ELF-1 (cell line): ENCODE data around the gene FZR1.

Experiments
- DNase-seq: peaks from one replicate; pipeline ENCODE4 v3.0.0-alpha.2; 2016; ENCODE audit warnings: low read depth, low spot score

FZR1 gene

GRCh38 chr19:3530389-3530788 is 24.3 kb downstream of the FZR1 start:
- DNase-seq = no peak

GRCh38 chr19:3531716-3532115 is 25.6 kb downstream of the FZR1 start:
- no peak for DNase-seq

- no peak for DNase-seq
Observed at GRCh38 chr19:3532154-3532786, 26.2 kb downstream of the FZR1 start.

- no peak for DNase-seq
Observed at GRCh38 chr19:3533033-3533432, 26.9 kb downstream of the FZR1 start.

- no peak for DNase-seq
Observed at GRCh38 chr19:3533563-3534216, 27.6 kb downstream of the FZR1 start.

GRCh38 chr19:3534375-3535234 is 28.5 kb downstream of the FZR1 start:
- DNase-seq = no peak

GRCh38 chr19:3535235-3535535 is 29.1 kb downstream of the FZR1 start:
- no peak for DNase-seq

GRCh38 chr19:3535563-3535965 is 29.5 kb downstream of the FZR1 start:
- no peak for DNase-seq

- no peak for DNase-seq
Observed at GRCh38 chr19:3535981-3536380, 29.9 kb downstream of the FZR1 start.

- no peak for DNase-seq
Observed at GRCh38 chr19:3536429-3537100, 30.5 kb downstream of the FZR1 start.

GRCh38 chr19:3537101-3537437 is 31.0 kb downstream of the FZR1 start:
- no peak for DNase-seq

- no peak for DNase-seq
Observed at GRCh38 chr19:3537438-3538240, 31.5 kb downstream of the FZR1 start.

- DNase-seq = peak; percentile 50
Observed at GRCh38 chr19:3538258-3538929, 32.3 kb downstream of the FZR1 start.

- DNase-seq = peak; percentile 59
Observed at GRCh38 chr19:3538965-3539755, 33.0 kb downstream of the FZR1 start, which contains the start of gene TEKTIP1. TEKTIP1 (plus strand) TSS chr19:3539174; CDS start chr19:3539178, 4 bp downstream.

GRCh38 chr19:3539756-3540118 is 33.6 kb downstream of the FZR1 start:
- DNase-seq = no peak

- no peak for DNase-seq
Observed at GRCh38 chr19:3543150-3544057, 37.3 kb downstream of the FZR1 start.

- no peak for DNase-seq
Observed at GRCh38 chr19:3544058-3544376, 37.9 kb downstream of the FZR1 start.

GRCh38 chr19:3544742-3545668 is 38.9 kb downstream of the FZR1 start:
- DNase-seq = peak; percentile 89
